ENCODE results near the gene NFASC. TPM values are rescaled to one million over a fixed set of nuclear protein-coding genes. Genes with fewer than 3 reads are reported as not detected.

Gene NFASC
- total and polyA plus RNA-seq, 2 donors (not counting 3 experiments of a cell fraction or from before 2014, with no cell fraction given), result not detected

GRCh38 chr1:204958317-204959307 is 88.0 kb downstream of the NFASC start:
- POLR2A ChIA-PET, result no interaction called here
- Histone ChIP-seq H4K20me1 (replicated peaks; ENCODE audit: control insufficient read depth, extremely low read depth, insufficient read depth, low read length) (no peaks in the 10 kb centered on the region), H3K27ac (ENCODE audit: insufficient read depth, low read depth, low read length) (no peak overlapping the region), H2AFZ (ENCODE audit: low read depth, low read length) (no peak overlapping the region), H3K36me3 (ENCODE audit: control insufficient read depth in 2 of 2, extremely low read depth in 1 of 2, insufficient read depth in 2 of 2, low read length in 2 of 2) (no peaks in the 10 kb centered on the region), H3K79me2 (ENCODE audit: control insufficient read depth, insufficient read depth, low read length) (no peaks in the 10 kb centered on the region), H3K27me3 (ENCODE audit: control insufficient read depth in 2 of 2, insufficient read depth in 2 of 2, low read length in 2 of 2) (peaks cover 20 to 26% of the 10 kb centered on the region in 2 experiments), H3K4me2 (ENCODE audit: insufficient read depth, low read length) (no peak overlapping the region), H3K9me3 (replicated peaks; ENCODE audit: control insufficient read depth, insufficient read depth, low read length) (no peaks in the 10 kb centered on the region), H3K4me1 (ENCODE audit: control insufficient read depth, extremely low read depth, insufficient read depth, low read length) (no peaks in the 10 kb centered on the region), H3K9me1 (replicated peaks; ENCODE audit: control insufficient read depth, extremely low read depth, insufficient read depth, low read length) (no peaks in the 10 kb centered on the region), H3K9ac (replicated peaks; ENCODE audit: extremely low read depth, insufficient read depth, low read length) (no peak overlapping the region), H3K4me3 (replicated peaks in 1 of 3; ENCODE audit: insufficient read depth in 1 of 3, low read depth in 1 of 3, low read length in 3 of 3) (no peak overlapping the region)
- dilution Hi-C loops (cut with MboI; ENCODE audit: extremely low pct_ligation_motif_present, low sequenced_read_pairs) (no loop called here), intact Hi-C loops (cut with micrococcal nuclease) (no loop called here)
- DNase-seq (ENCODE audit: low read depth, low spot score), result no peak
- BruUV-seq (replicated peaks), result no TSS peak
- no peak for TF ChIP-seq POLR2AphosphoS5 (IDR thresholded peaks at IDR 0.05; ENCODE audit: insufficient read depth, low read depth, low read length)
- TF ChIP-seq POLR2A (IDR thresholded peaks at IDR 0.05; ENCODE audit: low read depth, low read length), result no peak
- no peak for TF ChIP-seq EZH2 (IDR thresholded peaks at IDR 0.05; ENCODE audit: borderline replicate concordance, low read depth, low read length, severe bottlenecking)
- no peak for TF ChIP-seq MYC (IDR thresholded peaks at IDR 0.05; ENCODE audit: low read depth, low read length)
- no peak for FAIRE-seq
- CTCF ChIA-PET, result interaction anchor here (1.1 kb wide), 1 partner anchor 17 kb away, joined by 3 read pairs; no protein-coding TSS in a partner anchor

GRCh38 chr1:204959374-204959773 is 88.7 kb downstream of the NFASC start:
- POLR2A ChIA-PET, result no interaction called here
- dilution Hi-C loops (cut with MboI; ENCODE audit: extremely low pct_ligation_motif_present, low sequenced_read_pairs), result no loop called here
- FAIRE-seq (no peak), DNase-seq (ENCODE audit: low read depth, low spot score) (no peak)
- TF ChIP-seq EZH2 (IDR thresholded peaks at IDR 0.05; ENCODE audit: borderline replicate concordance, low read depth, low read length, severe bottlenecking) (no peak), GATA2 (IDR thresholded peaks at IDR 0.05; ENCODE audit: insufficient read depth, insufficient read length, low read depth, low read length) (no peak), POLR2AphosphoS5 (IDR thresholded peaks at IDR 0.05; ENCODE audit: insufficient read depth, low read depth, low read length) (no peak), POLR2A (IDR thresholded peaks at IDR 0.05; ENCODE audit: low read depth, low read length) (no peak), JUN (IDR thresholded peaks at IDR 0.05; ENCODE audit: borderline replicate concordance, insufficient read depth, insufficient read length, low read depth) (no peak), MYC (IDR thresholded peaks at IDR 0.05; ENCODE audit: low read depth, low read length) (no peak), CTCF (IDR thresholded peaks at IDR 0.05; ENCODE audit: extremely low read depth in 1 of 2, insufficient read depth in 1 of 2, low read depth in 1 of 2, low read length in 2 of 2) (no peak), FOS (IDR thresholded peaks at IDR 0.05; ENCODE audit: borderline replicate concordance, insufficient read depth, low read length) (no peak)
- CTCF ChIA-PET, result interaction anchor here (2.2 kb wide), 1 partner anchor 17 kb away, joined by 7 read pairs; no protein-coding TSS in a partner anchor
- Histone ChIP-seq H4K20me1 (replicated peaks; ENCODE audit: control insufficient read depth, extremely low read depth, insufficient read depth, low read length) (no peaks in the 10 kb centered on the region), H3K4me1 (ENCODE audit: control insufficient read depth, extremely low read depth, insufficient read depth, low read length) (no peaks in the 10 kb centered on the region), H3K9ac (replicated peaks; ENCODE audit: extremely low read depth, insufficient read depth, low read length) (no peak overlapping the region), H3K79me2 (ENCODE audit: control insufficient read depth, insufficient read depth, low read length) (no peaks in the 10 kb centered on the region), H3K4me3 (replicated peaks in 1 of 3; ENCODE audit: insufficient read depth in 1 of 3, low read depth in 1 of 3, low read length in 3 of 3) (no peak overlapping the region), H3K9me3 (replicated peaks; ENCODE audit: control insufficient read depth, insufficient read depth, low read length) (no peaks in the 10 kb centered on the region), H3K4me2 (ENCODE audit: insufficient read depth, low read length) (no peak overlapping the region), H2AFZ (ENCODE audit: low read depth, low read length) (no peak overlapping the region), H3K36me3 (ENCODE audit: control insufficient read depth in 2 of 2, extremely low read depth in 1 of 2, insufficient read depth in 2 of 2, low read length in 2 of 2) (no peaks in the 10 kb centered on the region), H3K27me3 (ENCODE audit: control insufficient read depth in 2 of 2, insufficient read depth in 2 of 2, low read length in 2 of 2) (peaks cover 26 to 28% of the 10 kb centered on the region in 2 experiments), H3K9me1 (replicated peaks; ENCODE audit: control insufficient read depth, extremely low read depth, insufficient read depth, low read length) (no peaks in the 10 kb centered on the region), H3K27ac (ENCODE audit: insufficient read depth, low read depth, low read length) (no peak overlapping the region)
- intact Hi-C loops (cut with micrococcal nuclease), result no loop called here
- no TSS peak for BruUV-seq (replicated peaks)
